Muscle of arm (tissue), 12 donors: Measurements from ENCODE around the gene THPO. TPM values are rescaled to one million over a fixed set of nuclear protein-coding genes. Genes with fewer than 3 reads are reported as not detected.

Experiments used
- DNase-seq: peaks from one replicate; pipeline ENCODE4 v3.0.0-alpha.2; 2013
- polyA plus RNA-seq, 12 donors: library from polyadenylated mRNA; unstranded; fragments of 120-200 nt; gene quantifications; one replicate each; pipeline ENCODE4 v1.2.1, GENCODE V29; 2013; ENCODE audit not compliant: insufficient read length in 12 of 12

THPO gene
- polyA plus RNA-seq, 12 donors = 1.5 to 2.2 (median 2.0) TPM; not detected in 2

DNA sequence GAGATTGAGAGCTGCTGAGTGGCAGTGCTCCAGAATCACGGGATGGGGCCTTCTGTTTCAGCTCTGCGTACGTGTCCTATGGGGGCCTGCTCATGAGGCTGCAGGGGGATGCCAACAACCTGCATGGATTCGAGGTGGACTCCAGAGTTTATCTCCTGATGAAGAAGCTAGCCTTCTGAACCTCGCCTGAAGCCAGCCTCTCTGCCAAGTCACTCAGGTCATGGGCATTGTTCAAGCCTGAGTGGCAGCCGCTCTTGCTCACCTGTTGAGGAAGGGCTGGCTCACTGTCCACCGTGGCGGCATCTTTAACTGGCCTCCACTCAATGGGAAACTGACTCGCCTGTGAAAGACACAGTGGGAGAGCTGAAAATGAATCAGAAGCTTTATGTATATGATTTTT, 9.9 kb downstream of the THPO start:
- DNase-seq = no peak

DNA sequence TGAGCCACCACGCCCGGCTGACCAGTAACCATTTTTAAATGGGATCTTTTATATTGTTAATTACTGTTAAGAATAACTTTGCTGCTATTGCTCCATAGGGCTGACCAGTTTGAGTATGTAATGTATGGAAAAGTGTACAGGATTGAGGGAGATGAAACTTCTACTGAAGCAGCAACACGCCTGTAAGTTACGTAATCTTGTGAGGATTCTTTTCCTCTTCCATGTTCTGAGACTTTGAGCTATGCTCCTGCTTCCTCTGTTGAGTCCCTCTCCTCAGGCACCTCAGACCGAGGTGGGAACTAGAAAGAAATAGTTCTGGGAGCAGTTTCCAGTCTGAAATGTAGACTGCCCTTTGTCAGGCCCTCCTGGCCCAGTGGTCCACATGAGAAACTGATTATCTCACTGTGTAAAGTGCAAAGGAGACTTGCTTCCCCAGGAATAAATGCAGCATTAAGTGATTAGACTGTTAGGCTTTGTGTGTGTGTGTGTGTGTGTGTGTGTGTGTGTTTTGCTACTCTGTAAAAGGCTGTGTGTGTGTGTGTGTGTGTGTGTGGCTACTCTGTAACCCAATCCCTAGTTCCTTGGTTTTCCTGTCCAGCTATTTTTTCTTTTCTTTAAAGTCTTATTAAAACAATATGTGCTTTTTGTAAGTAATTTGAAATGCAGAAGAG, 11.3 kb downstream of the THPO start:
- no peak for DNase-seq

GRCh38 chr3:184362668-184363546, 15.1 kb downstream of the THPO start:
- DNase-seq = peak; percentile 97

GRCh38 chr3:184361932-184362667, 15.9 kb downstream of the THPO start:
- DNase-seq = no peak

DNA sequence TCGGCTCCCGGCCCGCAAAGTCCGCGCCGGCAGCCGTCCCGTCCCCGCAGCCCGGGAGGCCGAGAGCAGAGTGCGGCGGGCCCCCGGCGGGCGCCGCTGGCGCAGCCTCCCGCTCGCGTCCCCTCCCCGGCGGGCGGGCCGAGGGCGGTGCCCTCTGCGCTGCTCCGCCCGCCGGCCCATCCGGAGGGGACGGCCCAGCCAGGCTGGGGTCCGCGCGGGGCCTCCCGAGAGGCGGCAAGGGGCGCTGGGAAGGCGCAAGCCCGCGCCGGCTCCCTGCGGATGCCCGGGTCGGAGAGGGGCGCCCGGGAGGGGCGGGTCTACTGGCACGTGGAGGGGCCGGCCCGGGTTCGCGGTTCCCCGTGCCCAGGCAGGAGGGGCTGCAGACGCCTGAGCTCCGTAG, 16.5 kb downstream of the THPO start, which contains the start of the genes CLCN2 and POLR2H:
Gene CLCN2, minus strand, starts transcription at position 74 of the 400 bp plus-strand sequence. CDS start 126 bp downstream, outside the sequence.
Gene POLR2H, plus strand, starts transcription at position 179 of the 400 bp plus-strand sequence. CDS start 1,783 bp downstream, outside the sequence.
- DNase-seq = no peak

GRCh38 chr3:184360929-184361531, 17.0 kb downstream of the THPO start:
- DNase-seq = no peak

DNA sequence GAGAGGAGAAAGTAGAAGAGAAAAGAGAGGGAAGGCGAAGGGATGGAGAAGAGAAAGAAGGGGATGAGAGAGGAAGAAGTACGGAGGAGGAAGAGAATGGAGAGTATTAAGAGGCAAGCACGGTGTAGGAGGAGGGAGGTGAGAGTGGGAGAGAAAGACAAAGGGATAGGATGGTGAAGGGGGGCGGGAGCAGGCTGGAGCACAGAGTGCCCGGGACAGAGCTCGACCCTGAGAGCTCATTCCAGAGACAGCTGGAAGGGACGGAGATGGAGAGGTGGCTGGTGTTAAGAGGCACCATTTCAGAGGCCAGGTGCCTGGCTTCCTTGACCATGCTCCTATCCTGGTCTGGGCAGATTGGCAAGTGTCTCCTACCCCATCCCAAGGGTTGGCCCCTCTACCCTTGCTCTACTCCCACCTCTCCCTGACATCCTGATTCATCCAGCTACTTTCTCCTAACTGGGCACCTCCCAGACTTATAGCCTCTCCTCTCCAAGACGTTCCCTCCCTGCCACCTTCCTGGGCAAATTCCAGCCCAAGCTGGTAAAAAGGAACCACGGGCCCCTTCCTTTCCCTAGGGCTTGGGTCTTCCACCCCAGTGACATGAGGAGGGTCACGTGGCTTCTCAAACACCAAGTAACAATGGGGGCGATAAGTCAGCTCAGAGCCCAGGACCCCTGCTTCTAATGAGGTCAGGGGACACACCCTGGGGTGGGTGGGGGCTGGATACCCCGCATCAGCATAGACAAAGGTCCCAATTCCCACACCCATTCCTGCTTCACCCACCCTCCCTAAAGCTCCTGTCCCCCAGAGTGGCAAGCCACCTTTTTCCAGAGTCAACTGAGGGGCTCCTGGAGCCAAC, 17.7 kb downstream of the THPO start:
- no peak for DNase-seq

- no peak for DNase-seq
Observed at GRCh38 chr3:184359610-184360009, 18.4 kb downstream of the THPO start.

- DNase-seq = no peak
Observed at GRCh38 chr3:184358921-184359350, 19.1 kb downstream of the THPO start.

- no peak for DNase-seq
Observed at GRCh38 chr3:184358124-184358767, 19.8 kb downstream of the THPO start.

- DNase-seq = no peak
Observed at GRCh38 chr3:184357248-184358123, 20.5 kb downstream of the THPO start.

DNA sequence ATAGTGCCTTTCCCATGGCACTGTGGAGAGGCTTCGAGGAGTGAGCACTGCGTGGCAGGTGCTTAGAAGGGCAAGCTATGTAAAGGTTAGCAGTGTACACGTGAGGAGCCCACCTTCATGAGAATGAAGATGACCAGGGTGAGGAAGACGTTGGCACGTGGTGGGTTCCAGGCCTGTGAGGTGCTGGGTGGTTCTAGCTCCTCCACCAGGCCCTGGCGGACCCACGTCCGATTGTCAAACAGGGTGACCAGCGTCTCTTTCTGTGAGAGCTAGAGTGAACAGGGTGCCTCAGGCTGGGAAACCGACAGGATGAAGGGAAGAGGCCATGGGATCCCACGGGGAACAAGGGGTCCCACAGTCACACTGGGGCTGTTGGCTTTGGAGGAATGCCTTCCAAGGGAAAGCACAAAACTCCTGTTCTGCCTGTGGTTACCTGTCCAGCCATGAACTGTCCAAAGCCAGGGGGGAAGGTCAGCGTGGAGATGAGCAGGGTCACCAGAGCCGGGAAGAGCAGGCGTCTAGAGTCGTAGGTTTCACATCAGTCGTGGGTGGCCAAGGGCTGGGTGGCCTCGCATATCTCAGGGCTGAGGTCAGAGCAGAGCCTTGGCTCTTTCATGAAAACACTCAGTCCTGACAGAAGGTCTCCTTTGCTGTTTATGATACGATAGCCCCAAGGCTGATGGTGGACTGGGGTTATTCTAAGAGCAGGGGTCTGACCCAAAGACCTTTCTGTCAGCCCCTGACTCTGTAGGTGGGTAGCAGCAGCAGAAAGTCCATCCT, 22.6 kb downstream of the THPO start:
- no peak for DNase-seq

- DNase-seq = no peak
Observed at GRCh38 chr3:184354754-184355153, 23.3 kb downstream of the THPO start.

DNA sequence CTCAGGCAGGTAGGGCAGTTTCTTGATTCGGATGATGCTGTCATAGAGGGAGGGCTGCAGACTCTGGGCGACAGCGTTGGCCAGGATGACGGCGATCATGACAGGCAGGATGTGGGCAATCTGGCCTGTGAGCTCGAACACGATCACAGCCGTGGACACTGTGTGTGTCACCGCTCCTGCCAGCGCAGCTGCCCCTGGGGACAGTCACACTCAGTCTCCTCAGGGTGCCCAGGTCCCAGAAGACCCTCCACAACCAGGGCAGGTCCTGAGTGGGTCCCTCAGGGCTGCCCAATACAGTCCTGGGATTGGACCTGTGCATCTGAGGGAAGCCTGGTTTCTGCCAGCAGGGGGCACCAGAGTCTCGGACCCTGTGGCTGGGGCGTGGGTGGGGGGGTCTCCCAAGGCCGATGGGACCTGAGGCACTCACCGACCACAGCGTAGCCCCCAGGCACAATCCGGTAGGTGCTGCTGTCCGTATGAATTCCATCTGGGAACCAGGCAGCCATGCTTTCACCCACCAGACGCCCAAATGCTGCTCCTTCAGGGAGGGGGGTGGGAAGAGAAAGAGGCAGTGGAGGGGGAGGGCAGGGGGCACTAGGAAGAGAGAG, 23.8 kb downstream of the THPO start:
- no peak for DNase-seq

- no peak for DNase-seq
Observed at GRCh38 chr3:184353546-184353941, 24.5 kb downstream of the THPO start.

DNA sequence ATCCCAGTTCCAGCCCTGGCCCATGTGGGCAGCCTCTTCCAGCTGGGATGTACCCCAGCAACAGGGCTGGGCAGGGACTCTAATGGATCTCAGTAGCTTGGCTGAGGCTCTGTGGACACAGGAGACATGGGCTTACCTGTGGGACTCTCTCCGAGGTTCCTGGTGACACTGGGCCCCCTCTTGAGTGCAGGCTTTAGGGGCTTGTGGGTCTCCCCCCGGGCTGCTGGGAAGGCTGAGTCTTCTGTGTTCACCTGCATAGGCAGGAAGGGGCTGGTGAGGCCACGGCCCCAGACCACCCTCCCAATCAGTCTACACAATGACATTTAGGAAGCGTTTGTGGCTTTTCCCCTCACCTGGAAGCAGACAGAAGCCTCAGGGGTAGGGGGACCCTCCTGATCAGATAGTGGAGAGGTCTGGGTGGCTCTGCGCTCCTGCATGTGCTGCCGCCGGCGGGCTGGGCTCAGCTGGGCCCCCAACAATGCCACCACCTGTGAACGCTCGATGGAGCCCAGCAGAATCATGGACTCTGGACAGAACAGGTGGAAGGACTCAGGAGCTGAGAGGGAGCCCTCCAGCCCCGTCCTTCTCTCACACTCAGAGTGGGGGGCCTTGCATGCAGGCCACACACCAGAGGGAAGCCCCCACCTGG, 25.0 kb downstream of the THPO start:
- DNase-seq = no peak

GRCh38 chr3:184352149-184352785, 25.7 kb downstream of the THPO start:
- DNase-seq = no peak
